HCT116 (cell line): Measurements from ENCODE around the gene HDAC7. TPM values are rescaled to one million over a fixed set of nuclear protein-coding genes. Genes with fewer than 3 reads are reported as not detected.

Experiments used
- ATAC-seq: fragments of 200-7000 bp; cut with Tn5 transposase; 2 replicates; pipeline ENCODE4 v1.9.1; 2020; ENCODE audit warnings: mild to moderate bottlenecking, moderate library complexity
- BruUV-seq: library from RNA; stranded (reverse); fragments of 400-500 nt; replicated peaks from 2 replicates; lab custom pipeline; 2021; lab: Mats Ljungman, UMichigan
- CTCF ChIA-PET: fragments of 300-600 bp; sonication (Branson Sonifier 250); formaldehyde crosslinking; loops from one replicate; lab custom pipeline; 2021; ENCODE audit warnings: antibody characterized with exemption; lab: Charles Lee
- POLR2A ChIA-PET: fragments of 300-600, 350-600 bp; sonication (Branson Sonifier 250); formaldehyde crosslinking; loops from one replicate; lab custom pipeline; 2021; ENCODE audit warnings: antibody characterized with exemption; lab: Charles Lee
- RAD21 ChIA-PET, 2 experiments: fragments of 300-600 bp; sonication (Branson Sonifier 250); formaldehyde crosslinking; loops; one replicate each; lab custom pipeline; 2023; ENCODE audit warnings: low total read pairs in 2 of 2; ENCODE audit not compliant: uncharacterized antibody in 2 of 2, unreplicated experiment in 2 of 2, low non-redundant PET in 1 of 2; lab: Charles Lee
- DNase-seq: peaks from one replicate; pipeline ENCODE4 v3.0.0-alpha.2; 2010; ENCODE audit warnings: low read depth, low spot score
- H2AFZ ChIP-seq: fragments of 200-600 bp; shearing (Covaris generic), sonication (generic); 2 replicates; pipeline ENCODE4 v1.6.1; 2017; ENCODE audit warnings: low read depth, mixed run types, mixed read lengths, antibody characterized with exemption, low read length; ENCODE audit not compliant: poor library complexity, severe bottlenecking
- H3K27ac ChIP-seq: 2 replicates; pipeline ENCODE4 v1.5.1; 2012; ENCODE audit warnings: low read depth, low read length
- H3K27me3 ChIP-seq: fragments of 200-600 bp; sonication (generic); 2 replicates; pipeline ENCODE4 v1.6.1; 2016; ENCODE audit warnings: mixed run types, low read length, mixed read lengths; ENCODE audit not compliant: insufficient read depth
- H3K36me3 ChIP-seq, 2 experiments: fragments of 200-500 bp in 1 of 2; fragments of 200-600 bp in 1 of 2; sonication (Bioruptor generic) in 1 of 2; sonication (generic) in 1 of 2; 2 replicates each; pipeline versions ENCODE4 v1.5.1 to v1.6.1; 2014 to 2016; ENCODE audit warnings: low read length in 2 of 2, inconsistent platforms in 1 of 2, mixed read lengths in 1 of 2, mixed run types in 1 of 2; ENCODE audit not compliant: insufficient read depth in 2 of 2, control insufficient read depth in 1 of 2
- H3K4me1 ChIP-seq, 2 experiments: fragments of 200-600 bp in 1 of 2; sonication (generic) in 1 of 2; 2 replicates each; pipeline versions ENCODE4 v1.5.1 to v1.6.1; 2012 to 2017; ENCODE audit warnings: low read length in 2 of 2, inconsistent platforms in 1 of 2, mild to moderate bottlenecking in 1 of 2, mixed read lengths in 1 of 2, mixed run types in 1 of 2, moderate library complexity in 1 of 2; ENCODE audit not compliant: insufficient read depth in 2 of 2, control insufficient read depth in 1 of 2
- H3K4me2 ChIP-seq: fragments of 200-600 bp; sonication (generic); 2 replicates; pipeline ENCODE4 v1.6.1; 2017; ENCODE audit warnings: mixed run types, low read length, mixed read lengths
- H3K4me3 ChIP-seq, 2 experiments: fragments of 200-600 bp in 1 of 2; sonication (generic) in 1 of 2; replicated peaks in 1 of 2; 2 replicates each; pipeline ENCODE4 v1.5.1; 2011 to 2016; ENCODE audit warnings: low read length in 2 of 2, control low read depth in 1 of 2, low read depth in 1 of 2, mild to moderate bottlenecking in 1 of 2, mixed read lengths in 1 of 2, mixed run types in 1 of 2
- H3K79me2 ChIP-seq: fragments of 200-600 bp; sonication (generic); 2 replicates; pipeline ENCODE4 v1.6.1; 2017; ENCODE audit warnings: mild to moderate bottlenecking, mixed run types, low read length, moderate library complexity, mixed read lengths; ENCODE audit not compliant: insufficient read depth
- H3K9ac ChIP-seq: fragments of 200-600 bp; sonication (generic); 2 replicates; pipeline ENCODE4 v1.6.1; 2016; ENCODE audit warnings: low read length, mixed read lengths
- H3K9me2 ChIP-seq: fragments of 200-600 bp; sonication (generic), shearing (Covaris generic); 2 replicates; pipeline ENCODE4 v1.6.1; 2017; ENCODE audit warnings: mixed run types, mild to moderate bottlenecking, moderate library complexity; ENCODE audit not compliant: insufficient read depth
- H3K9me3 ChIP-seq, 2 experiments: fragments of 200-500 bp in 1 of 2; fragments of 200-600 bp in 1 of 2; sonication (Bioruptor generic) in 1 of 2; sonication (generic) in 1 of 2; 2 replicates each; pipeline ENCODE4 v1.6.1; 2014 to 2017; ENCODE audit warnings: low read length in 2 of 2, mixed read lengths in 2 of 2, inconsistent platforms in 1 of 2, low read depth in 1 of 2, mild to moderate bottlenecking in 1 of 2, mixed run types in 1 of 2, moderate library complexity in 1 of 2; ENCODE audit not compliant: control insufficient read depth in 1 of 2, insufficient read depth in 1 of 2
- H4K20me1 ChIP-seq: fragments of 200-600 bp; sonication (generic), shearing (Covaris generic); 2 replicates; pipeline ENCODE4 v1.6.1; 2017; ENCODE audit warnings: mixed run types, mild to moderate bottlenecking, moderate library complexity; ENCODE audit not compliant: insufficient read depth
- CBX3 ChIP-seq: IDR thresholded peaks from 2 replicates; pipeline ENCODE4 v1.6.1; 2012; ENCODE audit warnings: low read depth
- EGR1 ChIP-seq: IDR thresholded peaks from 2 replicates; pipeline ENCODE4 v1.6.1; 2012; ENCODE audit warnings: low read depth
- ELF1 ChIP-seq: IDR thresholded peaks from 2 replicates; pipeline ENCODE4 v1.6.1; 2012; ENCODE audit warnings: low read depth, borderline replicate concordance
- EZH2phosphoT487 ChIP-seq: fragments of 200-600 bp; IDR thresholded peaks from 2 replicates; pipeline ENCODE4 v1.6.1; 2018; ENCODE audit warnings: antibody characterized with exemption, borderline replicate concordance
- FOSL1 ChIP-seq: IDR thresholded peaks from 2 replicates; pipeline ENCODE4 v1.6.1; 2012; ENCODE audit warnings: low read depth
- JUND ChIP-seq: IDR thresholded peaks from 2 replicates; pipeline ENCODE4 v1.6.1; 2012
- POLR2A ChIP-seq: IDR thresholded peaks from 2 replicates; pipeline ENCODE4 v1.7.0; 2011; ENCODE audit warnings: borderline replicate concordance; ENCODE audit not compliant: insufficient read depth, insufficient read length; ENCODE audit errors: extremely low read depth
- SP1 ChIP-seq: IDR thresholded peaks from 2 replicates; pipeline ENCODE4 v1.6.1; 2012; ENCODE audit warnings: low read depth
- ZFX ChIP-seq: fragments of 450-650 bp; IDR thresholded peaks from 2 replicates; pipeline ENCODE4 v1.6.1; 2017
- intact Hi-C: fragments of 100-400 bp; cut with micrococcal nuclease; formaldehyde crosslinking; loops from 2 replicates; pipeline ENCODE4 v1.10.0; 2022
- total RNA-seq: library from RNA; stranded (reverse); gene quantifications from one replicate; pipeline ENCODE4 v1.2.1, GENCODE V29; 2021; ENCODE audit not compliant: unreplicated experiment

Gene HDAC7
- total RNA-seq, 1 experiment from 2014 or later: 38.1 TPM

DNA sequence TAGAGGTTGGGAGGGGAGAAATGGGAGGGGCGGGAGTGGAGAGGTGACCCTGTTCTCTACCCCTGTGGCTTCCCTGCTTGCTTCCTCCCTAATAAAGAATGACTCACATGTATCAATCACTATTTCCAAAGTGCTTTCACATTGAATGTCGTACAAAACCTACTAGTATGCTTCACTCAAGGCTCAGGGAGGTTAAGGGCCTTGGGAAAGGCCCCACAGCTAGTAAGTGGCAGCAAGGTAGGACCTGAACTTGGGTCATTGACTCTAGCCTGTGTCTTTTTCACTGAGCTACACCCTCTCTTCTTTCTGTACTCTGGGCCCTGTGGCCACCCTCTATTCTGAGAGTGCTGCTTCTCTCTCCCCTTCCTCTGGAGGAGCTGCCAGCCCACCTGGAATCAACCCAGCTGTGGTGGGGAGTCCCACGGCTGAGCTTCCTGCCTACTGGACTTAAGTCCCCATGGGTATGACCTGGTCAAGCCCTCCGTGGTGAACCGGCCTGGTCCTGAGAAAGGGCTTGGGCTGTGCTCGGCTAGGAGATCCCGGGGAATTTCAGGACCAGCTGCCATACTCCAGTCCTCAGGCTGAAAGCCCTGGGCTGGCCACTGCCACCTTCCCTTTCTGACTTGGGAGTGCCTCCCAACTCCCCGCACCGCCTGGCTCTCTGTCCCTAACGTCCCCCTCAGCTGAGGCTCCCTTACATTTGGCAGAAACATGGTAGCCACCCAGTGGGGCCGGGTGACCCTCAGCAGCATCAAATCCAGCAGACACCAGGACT is 33.6 kb downstream of the HDAC7 start:
- intact Hi-C loops: no loop called here
- Histone ChIP-seq H3K27ac (no peak overlapping the region), H3K79me2 (no peaks in the 10 kb centered on the region), H3K4me1 (no peaks in the 10 kb centered on the region), H2AFZ (no peak overlapping the region), H3K4me3 (no peak overlapping the region), H3K9me2 (no peaks in the 10 kb centered on the region), H3K9me3 (no peaks in the 10 kb centered on the region), H3K27me3 (no peaks in the 10 kb centered on the region), H3K36me3 (peaks cover 28% of the 10 kb centered on the region in 2 experiments; a peak in 3 of 4 replicates), H3K9ac (no peak overlapping the region), H3K4me2 (no peak overlapping the region)
- RAD21 ChIA-PET: no interaction called here
- POLR2A ChIA-PET: no interaction called here
- DNase-seq (no peak), ATAC-seq (no peak)
- CTCF ChIA-PET: interaction anchor here (2.6 kb wide), 1 partner anchor 52 kb away, joined by 10 read pairs; no protein-coding TSS in a partner anchor
- TF ChIP-seq EGR1: no peak
- no peak for TF ChIP-seq POLR2A
- TF ChIP-seq, all 23 proteins: peak for 0
- no TSS peak for BruUV-seq
- no peaks in the 10 kb centered on the region for H4K20me1 ChIP-seq

DNA sequence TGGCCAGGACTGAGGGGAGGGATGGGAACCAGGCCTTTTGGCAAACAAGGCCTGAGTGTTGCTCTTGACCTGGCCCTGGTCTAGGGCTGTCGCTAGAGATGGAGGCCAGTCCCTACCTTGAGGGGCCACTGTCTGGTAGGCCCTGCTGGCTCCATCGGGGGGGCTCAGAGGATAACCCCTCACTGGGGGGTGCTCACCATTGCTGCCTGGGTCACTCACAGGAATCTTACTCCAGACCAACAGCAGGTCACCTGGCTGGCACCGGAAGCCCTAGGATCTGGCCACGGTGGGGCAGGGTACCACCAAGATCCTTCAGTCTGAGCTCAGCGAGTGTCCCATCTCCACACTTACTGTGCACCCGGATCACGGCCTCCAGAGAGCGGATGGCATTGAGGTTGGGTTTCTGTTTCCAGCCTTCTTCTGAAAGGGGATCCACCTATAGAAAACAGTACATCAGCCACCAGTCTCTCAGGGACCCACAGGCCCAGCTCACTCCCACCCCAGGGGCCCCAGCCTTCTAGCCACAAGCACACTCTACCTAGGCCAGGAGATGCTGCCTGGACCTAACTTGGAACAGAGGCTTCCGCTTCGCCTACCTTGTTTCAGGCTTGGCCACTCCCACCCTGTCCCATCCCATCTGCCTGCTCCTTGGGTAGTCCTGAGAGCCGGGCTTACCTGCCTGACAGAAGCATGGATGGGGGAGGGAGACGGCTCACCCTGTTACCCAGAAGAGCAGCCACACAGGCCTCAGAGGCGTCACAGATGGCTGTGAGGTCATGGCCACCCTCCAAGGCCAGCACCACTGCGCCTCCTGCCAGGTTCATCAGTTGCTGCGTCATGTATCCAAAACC is 34.4 kb downstream of the HDAC7 start:
- POLR2A ChIA-PET: no interaction called here
- TF ChIP-seq SP1 (no peak), FOSL1 (no peak), ELF1 (no peak), CBX3 (no peak), EGR1 (no peak), ZFX (no peak), EZH2phosphoT487 (no peak), JUND (no peak)

More for the DNA sequence above, 34.4 kb downstream of the HDAC7 start:
- intact Hi-C loops: no loop called here
- H3K27me3 ChIP-seq: no peaks in the 10 kb centered on the region
- H3K4me2 ChIP-seq: no peak overlapping the region
- DNase-seq: no peak
- no peaks in the 10 kb centered on the region for H4K20me1 ChIP-seq
- H3K27ac ChIP-seq: no peak overlapping the region
- H3K36me3 ChIP-seq: peaks cover 28% of the 10 kb centered on the region in 2 experiments; a peak in 3 of 4 replicates
- no peaks in the 10 kb centered on the region for H3K79me2 ChIP-seq
- peak; percentile 22; the same call in 1 of the 2 replicates for ATAC-seq
- RAD21 ChIA-PET: no interaction called here
- BruUV-seq: no TSS peak
- no peaks in the 10 kb centered on the region for H3K4me1 ChIP-seq
- no peak overlapping the region for H3K9ac ChIP-seq
- no peaks in the 10 kb centered on the region for H3K9me2 ChIP-seq
- H3K4me3 ChIP-seq: no peak overlapping the region
- no peak overlapping the region for H2AFZ ChIP-seq
- CTCF ChIA-PET: interaction anchor here (2.6 kb wide), 1 partner anchor 53 kb away, joined by 10 read pairs; no protein-coding TSS in a partner anchor
- no peaks in the 10 kb centered on the region for H3K9me3 ChIP-seq
